H1 (cell line): ENCODE measurements around the gene DPYD. TPM values are rescaled to one million over a fixed set of nuclear protein-coding genes. Genes with fewer than 3 reads are reported as not detected.

Experiments used
- CTCF ChIA-PET: fragments of 300-600 bp; sonication (Branson Sonifier 250); formaldehyde crosslinking; loops from one replicate; lab custom pipeline; 2021; ENCODE audit not compliant: partially characterized antibody; lab: Charles Lee
- POLR2A ChIA-PET: fragments of 300-600 bp; sonication (Branson Sonifier 250); formaldehyde crosslinking; loops from one replicate; lab custom pipeline; 2021; ENCODE audit warnings: inconsistent platforms; ENCODE audit not compliant: partially characterized antibody; lab: Charles Lee
- DNase-seq, 2 experiments: peaks; one replicate each; pipeline versions ENCODE4 v3.0.0 to v3.0.0-alpha.2; 2010 to 2022; ENCODE audit warnings: low spot score in 2 of 2, low read depth in 1 of 2, mixed read lengths in 1 of 2
- FAIRE-seq: peaks from 2 replicates; lab custom pipeline; 2011; peaks lifted over from hg19 to GRCh38; lab: Jason Lieb, UNC
- H2AFZ ChIP-seq: 2 replicates; pipeline ENCODE4 v1.8.1; 2012; ENCODE audit warnings: low read length, inconsistent platforms
- H2AK5ac ChIP-seq: 2 replicates; pipeline ENCODE4 v1.6.1; 2013; ENCODE audit warnings: low read depth, low read length
- H2BK120ac ChIP-seq: replicated peaks from 2 replicates; pipeline ENCODE3; 2013; ENCODE audit warnings: low read depth, low read length, inconsistent platforms
- H2BK12ac ChIP-seq: 2 replicates; pipeline ENCODE4 v1.6.1; 2013; ENCODE audit warnings: low read depth, low read length
- H2BK15ac ChIP-seq: 2 replicates; pipeline ENCODE4 v1.6.1; 2013; ENCODE audit warnings: low read length
- H2BK20ac ChIP-seq: 2 replicates; pipeline ENCODE4 v1.6.1; 2013; ENCODE audit warnings: low read length
- H2BK5ac ChIP-seq: 2 replicates; pipeline ENCODE4 v1.6.1; 2013; ENCODE audit warnings: low read depth, low read length
- H3K14ac ChIP-seq: 2 replicates; pipeline ENCODE4 v1.6.1; 2013; ENCODE audit warnings: inconsistent platforms; ENCODE audit not compliant: insufficient read length
- H3K18ac ChIP-seq: 2 replicates; pipeline ENCODE4 v1.6.1; 2013; ENCODE audit warnings: low read length; ENCODE audit errors: extremely low read depth
- H3K23ac ChIP-seq: 2 replicates; pipeline ENCODE4 v1.6.1; 2013; ENCODE audit warnings: inconsistent platforms; ENCODE audit not compliant: insufficient read length
- H3K23me2 ChIP-seq: 2 replicates; pipeline ENCODE4 v1.6.1; 2013; ENCODE audit warnings: low read depth, low read length
- H3K27ac ChIP-seq: 2 replicates; pipeline ENCODE4 v1.6.1; 2011; ENCODE audit warnings: low read depth, low read length, inconsistent platforms
- H3K27me3 ChIP-seq, 4 experiments: replicated peaks in 1 of 4; 1 replicate in 1 of 4; 2 replicates in 3 of 4; pipeline versions ENCODE4 v1.6.1 to v1.8.1; 2011 to 2013; ENCODE audit warnings: low read length in 3 of 4, mild to moderate bottlenecking in 3 of 4, inconsistent platforms in 2 of 4, mixed read lengths in 2 of 4, moderate library complexity in 1 of 4; ENCODE audit not compliant: control insufficient read depth in 3 of 4, insufficient read depth in 3 of 4; ENCODE audit errors: extremely low read depth in 1 of 4
- H3K36me3 ChIP-seq, 4 experiments: 2 replicates each; pipeline versions ENCODE4 v1.6.1 to v1.8.1; 2011 to 2013; ENCODE audit warnings: mild to moderate bottlenecking in 4 of 4, low read length in 3 of 4, moderate library complexity in 2 of 4, control low read depth in 1 of 4, inconsistent platforms in 1 of 4; ENCODE audit not compliant: insufficient read depth in 4 of 4, control insufficient read depth in 2 of 4
- H3K4ac ChIP-seq: replicated peaks from 2 replicates; pipeline ENCODE3; 2013; ENCODE audit warnings: low read length, low read depth, mixed read lengths, inconsistent platforms; ENCODE audit not compliant: insufficient read length
- H3K4me1 ChIP-seq, 4 experiments: replicated peaks in 1 of 4; 1 replicate in 1 of 4; 2 replicates in 3 of 4; pipeline versions ENCODE4 v1.6.1 to v1.8.1; 2011 to 2013; ENCODE audit warnings: low read length in 3 of 4, inconsistent platforms in 2 of 4, mixed read lengths in 1 of 4; ENCODE audit not compliant: insufficient read depth in 4 of 4, control insufficient read depth in 3 of 4
- H3K4me2 ChIP-seq, 2 experiments: 2 replicates each; pipeline versions ENCODE4 v1.6.1 to v1.8.1; 2011 to 2013; ENCODE audit warnings: low read depth in 2 of 2, low read length in 2 of 2, control low read depth in 1 of 2, inconsistent platforms in 1 of 2, mild to moderate bottlenecking in 1 of 2; ENCODE audit not compliant: insufficient read depth in 1 of 2
- H3K4me3 ChIP-seq, 4 experiments: fragments of 200-600, 300-600 bp in 1 of 4; sonication (generic), shearing (Covaris generic), sonication (Bioruptor Twin) in 1 of 4; 2 replicates each; pipeline versions ENCODE4 v1.5.1 to v1.8.1; 2011 to 2016; ENCODE audit warnings: low read length in 4 of 4, low read depth in 3 of 4, control low read depth in 2 of 4, inconsistent platforms in 2 of 4, mild to moderate bottlenecking in 2 of 4, mixed read lengths in 1 of 4, moderate library complexity in 1 of 4; ENCODE audit not compliant: insufficient read depth in 2 of 4; ENCODE audit errors: extremely low read depth in 1 of 4
- H3K56ac ChIP-seq: replicated peaks from 2 replicates; pipeline ENCODE3; 2013; ENCODE audit warnings: low read depth, mild to moderate bottlenecking, mixed read lengths, low read length, inconsistent platforms; ENCODE audit not compliant: insufficient read length
- H3K79me1 ChIP-seq: 2 replicates; pipeline ENCODE4 v1.6.1; 2013; ENCODE audit warnings: low read depth, low read length, control low read depth
- H3K79me2 ChIP-seq, 2 experiments: 2 replicates each; pipeline versions ENCODE4 v1.6.1 to v1.8.1; 2012 to 2013; ENCODE audit warnings: low read length in 2 of 2, mild to moderate bottlenecking in 2 of 2, inconsistent platforms in 1 of 2; ENCODE audit not compliant: insufficient read depth in 2 of 2, control insufficient read depth in 1 of 2
- H3K9ac ChIP-seq, 4 experiments: replicated peaks in 1 of 4; 1 replicate in 1 of 4; 2 replicates in 3 of 4; pipeline versions ENCODE4 v1.6.1 to v1.8.1; 2011 to 2013; ENCODE audit warnings: low read depth in 3 of 4, low read length in 3 of 4, control low read depth in 2 of 4, mild to moderate bottlenecking in 2 of 4, moderate library complexity in 2 of 4, inconsistent platforms in 1 of 4; ENCODE audit errors: extremely low read depth in 1 of 4
- H3K9me3 ChIP-seq, 2 experiments: 2 replicates each; pipeline versions ENCODE4 v1.6.1 to v1.8.1; 2012 to 2013; ENCODE audit warnings: mild to moderate bottlenecking in 2 of 2, moderate library complexity in 2 of 2, control low read depth in 1 of 2, inconsistent platforms in 1 of 2, low read depth in 1 of 2, low read length in 1 of 2, mixed read lengths in 1 of 2; ENCODE audit not compliant: insufficient read depth in 2 of 2
- H4K20me1 ChIP-seq, 2 experiments: replicated peaks in 1 of 2; 2 replicates each; pipeline versions ENCODE3 to v1.8.1; 2011 to 2013; ENCODE audit warnings: inconsistent platforms in 2 of 2, low read length in 2 of 2, mild to moderate bottlenecking in 1 of 2; ENCODE audit not compliant: insufficient read depth in 2 of 2, control insufficient read depth in 1 of 2
- H4K5ac ChIP-seq: 2 replicates; pipeline ENCODE4 v1.6.1; 2013; ENCODE audit warnings: low read length, low read depth, mixed read lengths, inconsistent platforms; ENCODE audit not compliant: insufficient read length
- H4K8ac ChIP-seq: 2 replicates; pipeline ENCODE4 v1.8.0; 2013; ENCODE audit warnings: mild to moderate bottlenecking, moderate library complexity, low read length, inconsistent platforms; ENCODE audit not compliant: insufficient read depth; ENCODE audit errors: extremely low read depth
- H4K91ac ChIP-seq: replicated peaks from 2 replicates; pipeline ENCODE3; 2013; ENCODE audit warnings: low read length, mixed read lengths, inconsistent platforms; ENCODE audit not compliant: insufficient read length
- CREB1 ChIP-seq: IDR thresholded peaks from 2 replicates; pipeline ENCODE4 v1.6.1; 2012; ENCODE audit warnings: inconsistent platforms
- CTCF ChIP-seq, 3 experiments: IDR thresholded peaks; 1 replicate in 2 of 3; 2 replicates in 1 of 3; pipeline versions ENCODE4 v1.5.1 to v1.6.1; 2011; ENCODE audit warnings: low read length in 3 of 3, mild to moderate bottlenecking in 3 of 3, inconsistent platforms in 2 of 3, low read depth in 1 of 3, moderate library complexity in 1 of 3; ENCODE audit not compliant: insufficient read depth in 1 of 3; ENCODE audit errors: control extremely low read depth in 1 of 3
- E2F6 ChIP-seq: IDR thresholded peaks from 2 replicates; pipeline ENCODE4 v1.6.1; 2012; ENCODE audit warnings: inconsistent platforms
- EGR1 ChIP-seq: IDR thresholded peaks from 2 replicates; pipeline ENCODE4 v1.6.1; 2011; ENCODE audit warnings: low read depth, low read length, borderline replicate concordance
- SIX5 ChIP-seq: IDR thresholded peaks from 2 replicates; pipeline ENCODE4 v1.6.1; 2011; ENCODE audit warnings: mild to moderate bottlenecking, low read depth, low read length
- WGBS, 2 experiments: shearing (Covaris generic) in 1 of 2; methylation state at CpG; one replicate each; pipeline versions ENCODE4 v1.1.6 to v1.1.7; 2013 to 2015; ENCODE audit warnings: low lambda C conversion rate in 2 of 2, mixed read lengths in 2 of 2, inconsistent platforms in 1 of 2, low coverage in 1 of 2, missing lambda C conversion rate in 1 of 2; ENCODE audit not compliant: insufficient replicate concordance in 2 of 2, insufficient coverage in 1 of 2, insufficient read length in 1 of 2; ENCODE audit errors: extremely low coverage in 1 of 2, missing lambda C conversion rate in 1 of 2; 5-methylcytosine and 5-hydroxymethylcytosine counted together
- polyA plus RNA-seq, 7 experiments: library from polyadenylated mRNA; depleted of rRNA in 3 of 7; stranded (reverse) in 5 of 7; unstranded in 2 of 7; fragments of >200 nt in 5 of 7; fragments of 200-250 nt in 2 of 7; gene quantifications; 1 replicate in 5 of 7; 2 replicates in 1 of 7; 4 replicates in 1 of 7; pipeline versions ENCODE4 v1.2.1 to v1.2.3, GENCODE V29; 2011 to 2013; ENCODE audit warnings: missing spikeins in 2 of 7, mixed read lengths in 2 of 7
- total RNA-seq: library from RNA; stranded (reverse); fragmentation: NEBNext Ultra II Directional; extraction: Animal tissue kit (Norgen Biotek cat#: 25700); gene quantifications from 2 replicates; pipeline ENCODE4 v1.2.1, GENCODE V29; 2021

The DPYD gene
- total and polyA plus RNA-seq, 2 of the 8 experiments (the other 6 are each of a cell fraction or from before 2014, with no cell fraction given) = 0.29 to 0.73 TPM

DNA sequence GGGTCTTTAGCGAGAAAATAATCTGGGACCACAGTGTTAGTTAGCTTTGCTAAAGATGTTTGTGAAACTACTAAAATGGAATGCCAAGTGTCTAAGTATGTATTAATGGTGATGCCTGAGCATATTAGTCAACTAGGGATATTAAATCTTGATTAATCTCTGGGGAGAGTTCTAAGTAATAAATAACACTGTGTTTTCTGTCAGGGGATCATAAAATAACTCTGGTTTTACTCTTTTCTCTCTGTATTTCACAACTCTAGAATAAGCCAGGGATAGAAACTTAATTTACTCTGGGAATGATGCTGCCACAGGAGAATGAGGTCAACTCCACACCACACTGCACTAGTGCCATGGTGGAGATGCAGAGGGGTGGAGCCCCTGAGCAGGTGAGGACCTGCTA, 800.0 kb downstream of the DPYD start:
- Histone ChIP-seq H3K36me3 (no peaks in the 10 kb centered on the region), H3K23me2 (no peaks in the 10 kb centered on the region), H3K14ac (no peak overlapping the region), H4K91ac (no peak overlapping the region), H2BK15ac (no peak overlapping the region), H3K27me3 (no peaks in the 10 kb centered on the region), H2AFZ (no peak overlapping the region), H4K20me1 (no peaks in the 10 kb centered on the region), H3K56ac (no peak overlapping the region), H3K4me1 (peaks cover 0 to 15% (median 5%) of the 10 kb centered on the region in 4 experiments; a peak in 2 of 7 replicates), H3K9ac (no peak overlapping the region), H3K79me2 (no peaks in the 10 kb centered on the region), H2BK120ac (no peak overlapping the region), H4K5ac (no peak overlapping the region), H3K18ac (no peak overlapping the region; the same call in 1 of the 2 replicates), H2BK5ac (no peak overlapping the region), H3K79me1 (no peaks in the 10 kb centered on the region), H2BK20ac (no peak overlapping the region), H3K23ac (no peak overlapping the region), H3K4ac (no peak overlapping the region), H3K27ac (no peak overlapping the region), H3K4me3 (no peak overlapping the region), H4K8ac (no peak overlapping the region), H2AK5ac (no peak overlapping the region), H3K4me2 (no peak overlapping the region; a peak in 1 of 4 replicates), H2BK12ac (no peak overlapping the region), H3K9me3 (no peaks in the 10 kb centered on the region)
- ChIA-PET CTCF (interaction anchor here (1.2 to 1.3 kb wide), 2 partner anchors 18 to 123 kb away, joined by 3 to 4 read pairs; no protein-coding TSS in a partner anchor), POLR2A (no interaction called here)
- FAIRE-seq = no peak
- DNase-seq = no peak
- 90% methylated on average over 1 of the region's 1 CpG; no CpG with 5 or more reads in 1 of the 2 experiments for WGBS, 2 experiments
- TF ChIP-seq CTCF (IDR thresholded peaks at IDR 0.05; ENCODE audit: control extremely low read depth in 1 of 3, insufficient read depth in 1 of 3, low read depth in 1 of 3, low read length in 3 of 3) (no peak), E2F6 (no peak), EGR1 (no peak), CREB1 (no peak), SIX5 (no peak)
